TTC549 (cell line): Measurements from ENCODE around the gene ABI3BP.

Source experiments
- FAIRE-seq: peaks from 2 replicates; lab custom pipeline; 2012; peaks lifted over from hg19 to GRCh38; lab: Jason Lieb, UNC

The ABI3BP gene

GRCh38 chr3:100984308-100984707 lies 8.9 kb downstream of the ABI3BP start:
- FAIRE-seq, result no peak

- FAIRE-seq, result no peak
Measured at GRCh38 chr3:100982710-100983109, 10.5 kb downstream of the ABI3BP start.

GRCh38 chr3:100981164-100981911 lies 11.9 kb downstream of the ABI3BP start:
- FAIRE-seq, result no peak

- FAIRE-seq, result no peak
Measured at GRCh38 chr3:100978011-100978659, 15.1 kb downstream of the ABI3BP start.

- FAIRE-seq, result no peak
Measured at GRCh38 chr3:100976611-100977010, 16.6 kb downstream of the ABI3BP start.

DNA sequence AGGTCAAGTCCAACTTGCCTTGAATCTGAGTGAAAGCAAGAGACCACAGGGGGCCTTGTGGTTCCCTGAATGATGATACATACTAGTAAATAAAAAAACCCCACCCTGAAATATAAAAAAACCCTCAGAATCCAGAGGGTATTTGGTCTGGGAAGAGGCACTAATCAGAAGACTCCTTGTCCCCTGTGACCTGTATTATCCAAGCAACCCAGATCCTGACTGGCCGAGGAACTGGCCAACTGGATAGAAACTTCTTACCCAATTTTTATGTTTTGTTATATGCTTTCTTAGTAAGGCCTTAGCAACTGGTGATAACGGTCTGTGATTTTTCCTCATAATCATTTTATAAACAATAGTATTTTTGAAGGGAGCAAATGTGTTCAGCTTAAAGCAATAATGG lies 17.5 kb downstream of the ABI3BP start:
- no peak for FAIRE-seq

DNA sequence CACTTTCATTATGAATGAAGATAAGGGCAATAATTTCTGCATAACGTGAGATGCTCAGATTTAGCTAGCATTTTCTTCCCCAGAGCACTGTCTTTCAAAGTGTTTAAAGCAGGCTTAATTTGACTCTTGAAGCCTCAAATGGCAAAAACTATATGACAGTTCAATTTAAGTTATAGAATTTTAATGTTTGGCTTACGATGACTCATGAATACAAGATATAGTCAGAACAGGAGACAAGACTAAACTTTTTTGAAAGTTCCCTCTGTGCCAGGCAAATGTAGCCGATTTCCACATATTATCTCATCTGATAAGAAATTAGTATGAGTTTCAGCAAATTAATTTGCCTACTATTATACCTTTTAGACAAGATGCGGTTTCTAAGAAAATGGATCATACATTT lies 19.6 kb downstream of the ABI3BP start:
- no peak for FAIRE-seq

- FAIRE-seq, result no peak
Measured at GRCh38 chr3:100972867-100973266, 20.4 kb downstream of the ABI3BP start.

GRCh38 chr3:100972301-100972844 lies 20.8 kb downstream of the ABI3BP start:
- FAIRE-seq, result no peak

DNA sequence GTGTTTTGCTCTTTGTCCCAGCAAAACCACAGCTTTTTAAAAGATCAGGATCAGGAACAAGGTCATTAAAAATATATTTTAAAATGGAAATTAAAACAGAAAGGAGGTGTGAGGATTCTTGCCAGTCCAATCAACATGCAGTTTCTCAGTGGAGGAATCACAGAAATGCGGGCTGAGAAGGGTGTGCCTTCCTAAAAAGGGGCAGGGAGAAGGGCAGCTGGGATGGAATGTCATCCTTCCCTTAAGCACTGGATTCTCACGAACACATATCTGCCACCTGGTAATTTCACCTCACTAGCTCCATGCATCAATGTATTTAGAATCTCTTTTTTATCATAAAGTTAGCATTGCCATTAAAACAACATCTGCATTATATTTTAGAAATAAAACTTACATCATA lies 21.4 kb downstream of the ABI3BP start:
- FAIRE-seq, result no peak

- FAIRE-seq, result no peak
Measured at GRCh38 chr3:100970477-100970990, 22.7 kb downstream of the ABI3BP start.

- FAIRE-seq, result no peak
Measured at GRCh38 chr3:100968932-100969906, 24.0 kb downstream of the ABI3BP start.

- no peak for FAIRE-seq
Measured at GRCh38 chr3:100966807-100967206, 26.4 kb downstream of the ABI3BP start.

GRCh38 chr3:100966049-100966491 lies 27.2 kb downstream of the ABI3BP start:
- no peak for FAIRE-seq

GRCh38 chr3:100963041-100963440 lies 30.2 kb downstream of the ABI3BP start:
- FAIRE-seq, result no peak

DNA sequence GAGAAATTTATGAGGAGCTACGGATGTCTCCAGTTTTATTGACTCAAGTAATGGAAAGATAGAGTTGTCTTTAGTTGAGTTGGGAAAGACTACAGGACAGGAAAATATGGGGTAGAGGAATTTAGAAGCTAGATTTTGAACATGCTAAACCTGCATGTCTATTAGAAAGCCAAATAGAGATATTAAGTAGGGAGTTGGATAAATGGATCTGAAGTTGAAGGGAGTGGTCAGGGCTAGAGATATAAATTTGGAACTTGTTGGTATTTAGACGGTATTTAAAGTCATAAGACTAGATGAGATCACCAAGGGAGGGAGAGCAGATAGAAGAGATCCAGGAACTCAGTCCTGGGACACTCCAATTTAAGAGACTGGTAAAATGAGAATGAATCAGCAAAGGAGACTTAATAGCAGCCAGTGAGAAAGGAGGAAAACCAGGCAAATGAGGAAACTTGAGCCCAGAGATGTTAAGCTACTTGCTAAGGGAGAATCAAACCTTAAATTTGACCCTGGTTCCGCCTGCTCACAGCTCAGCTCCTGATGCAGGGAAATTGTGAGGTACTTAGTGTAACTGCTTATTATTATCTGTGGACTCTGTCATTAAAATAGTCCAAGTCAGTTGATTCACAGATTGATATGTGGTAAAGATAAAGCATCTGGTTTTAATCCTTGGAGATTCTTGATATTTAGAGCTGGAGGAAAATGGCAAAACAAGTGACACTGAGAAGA lies 35.8 kb downstream of the ABI3BP start:
- no peak for FAIRE-seq

GRCh38 chr3:100956276-100956675 lies 36.9 kb downstream of the ABI3BP start:
- FAIRE-seq, result no peak

DNA sequence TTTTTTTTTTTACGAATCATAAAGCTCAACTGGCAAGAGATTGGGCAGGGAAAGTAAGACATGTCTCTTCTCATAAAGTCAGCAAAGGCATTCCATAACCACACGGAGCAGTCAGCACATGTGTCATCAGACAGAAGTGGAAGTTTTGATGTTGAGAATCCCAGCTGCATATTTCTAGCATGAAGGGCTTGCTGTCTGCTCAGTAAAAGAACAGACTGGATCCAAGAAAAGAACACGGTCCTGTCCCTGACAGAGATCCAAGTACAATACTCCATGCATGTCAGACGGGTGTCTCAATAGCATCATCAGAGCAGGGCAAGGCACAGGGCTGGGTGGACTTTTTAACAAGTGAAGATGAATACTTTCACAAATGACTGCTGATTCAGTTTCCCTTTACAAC lies 38.2 kb downstream of the ABI3BP start:
- no peak for FAIRE-seq

DNA sequence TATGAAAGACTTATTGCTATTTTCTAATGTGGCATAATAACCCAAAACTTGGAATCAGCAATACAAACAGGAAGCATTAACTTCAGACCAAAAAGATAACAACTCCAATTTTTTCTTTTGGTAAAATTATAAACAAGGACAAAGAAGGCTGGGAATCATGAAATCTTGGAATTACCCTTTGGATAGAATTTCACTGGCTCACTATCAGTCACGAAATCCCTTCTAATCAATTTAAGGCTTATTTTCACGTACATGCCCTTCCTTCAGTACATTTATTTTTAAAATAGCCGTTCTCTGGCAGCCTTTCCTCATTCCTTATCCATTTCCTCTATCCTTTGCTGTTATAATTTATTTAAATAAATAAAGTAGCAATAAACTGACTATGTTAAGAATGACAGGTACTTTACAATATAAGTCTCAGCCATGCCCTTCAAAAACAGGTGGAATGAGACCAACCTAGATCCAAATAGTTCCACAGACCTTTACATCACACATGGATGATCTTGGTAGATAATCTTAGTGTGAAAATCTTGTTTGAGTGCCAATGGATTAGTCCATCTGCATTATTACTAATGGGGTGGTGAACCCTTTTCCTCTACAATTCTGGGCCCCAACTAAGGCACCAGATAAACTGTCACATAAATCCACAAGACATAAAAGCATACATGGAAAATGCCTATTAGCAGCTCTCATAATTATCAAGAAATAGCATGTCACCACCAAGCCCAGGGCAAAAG lies 38.9 kb downstream of the ABI3BP start:
- FAIRE-seq, result no peak

DNA sequence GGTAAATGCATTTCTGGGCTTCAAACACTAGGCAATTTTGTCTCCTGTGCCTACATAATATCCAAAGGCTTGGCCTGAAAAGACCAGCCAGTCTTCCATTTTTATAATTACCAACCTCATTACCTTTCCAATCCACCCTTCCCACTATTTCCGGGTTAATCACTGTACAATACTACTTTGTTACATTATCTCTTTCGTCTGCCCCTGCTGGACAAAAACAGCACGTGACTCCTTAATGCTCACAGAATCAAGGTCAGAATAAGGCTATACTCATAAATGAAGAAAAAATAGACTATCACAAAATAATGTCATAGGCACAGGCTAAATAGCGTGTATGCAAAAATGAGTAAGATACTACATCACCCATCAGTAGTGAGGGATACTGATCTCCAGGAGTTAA lies 40.1 kb downstream of the ABI3BP start:
- no peak for FAIRE-seq

- FAIRE-seq, result no peak
Measured at GRCh38 chr3:100947119-100947518, 46.1 kb downstream of the ABI3BP start.
